ENCODE results near the gene ANXA2R. TPM values are rescaled to one million over a fixed set of nuclear protein-coding genes. Genes with fewer than 3 reads are reported as not detected.

ANXA2R gene
- total and polyA plus RNA-seq, 2 of the 13 experiments (the other 11 are each of a cell fraction or from before 2014, with no cell fraction given): 0.95 to 1.3 TPM

DNA sequence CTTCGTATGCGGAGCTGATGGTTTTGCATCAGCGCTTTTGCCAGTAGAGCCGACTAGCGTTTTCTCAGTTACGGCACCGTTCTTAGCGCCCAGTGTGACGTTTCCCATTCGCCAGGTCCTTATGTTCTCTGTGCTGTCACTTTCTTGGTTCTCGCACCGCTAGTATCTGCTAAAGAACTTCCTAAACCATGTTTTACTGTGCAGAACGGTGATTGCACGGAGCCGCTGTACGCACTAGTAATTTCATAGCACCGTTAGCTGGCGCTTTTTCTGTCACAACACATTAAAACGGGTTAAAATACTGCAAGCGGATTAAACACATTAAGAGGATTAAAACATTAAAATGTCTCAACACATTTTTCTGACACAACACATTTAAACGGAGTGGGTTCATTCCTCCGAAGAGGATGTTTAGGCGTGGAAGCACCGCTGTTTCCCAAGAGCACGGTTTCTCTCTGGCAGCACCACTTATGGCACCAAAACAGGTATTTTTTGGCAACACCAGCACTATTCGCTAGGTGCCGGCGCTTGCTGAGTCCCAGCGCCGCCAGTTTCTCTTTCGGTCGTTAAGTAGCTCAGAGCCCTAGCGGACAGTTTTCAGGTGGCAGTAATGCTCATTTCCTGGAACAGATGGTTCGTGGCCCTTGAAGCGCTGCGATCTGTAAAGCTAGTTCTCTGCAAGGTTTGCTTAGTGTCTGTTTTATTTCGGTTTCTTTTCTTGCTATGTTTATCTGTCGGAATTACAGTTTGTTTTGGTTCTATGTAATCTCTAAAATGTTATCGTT lies 20.3 kb downstream of the ANXA2R start (continued):
- peak; percentile 38; the same call in 1 of the 2 replicates for TF ChIP-seq ZFX (CRISPR knock-in tag; IDR thresholded peaks at IDR 0.05; ENCODE audit: low read depth)
- peak; percentile 36; the same call in 1 of the 2 replicates for TF ChIP-seq HMG20A (CRISPR knock-in tag; IDR thresholded peaks at IDR 0.05; ENCODE audit: borderline replicate concordance)
- no peak for TF ChIP-seq SRSF4 (IDR thresholded peaks at IDR 0.05; ENCODE audit: low read depth, low read length, poor library complexity, severe bottlenecking)
- no peak for TF ChIP-seq CENPX (CRISPR knock-in tag; IDR thresholded peaks at IDR 0.05)
- TF ChIP-seq SUZ12 (IDR thresholded peaks at IDR 0.05; ENCODE audit: low read depth, low read length): no peak
- TF ChIP-seq ZNF737 (CRISPR knock-in tag; IDR thresholded peaks at IDR 0.05; ENCODE audit: borderline replicate concordance): no peak
- TF ChIP-seq ZBTB3 (CRISPR knock-in tag; IDR thresholded peaks at IDR 0.05; ENCODE audit: borderline replicate concordance, low read depth): no peak
- TF ChIP-seq KDM2A (CRISPR knock-in tag; IDR thresholded peaks at IDR 0.05; ENCODE audit: borderline replicate concordance, low read depth): peak; percentile 9; the same call in 1 of the 2 replicates
- TF ChIP-seq POGZ (CRISPR knock-in tag; IDR thresholded peaks at IDR 0.05): no peak
- no peak for TF ChIP-seq CCAR2 (optimal IDR thresholded peaks at IDR 0.05; ENCODE audit: low read depth, low read length)
- TF ChIP-seq GPBP1L1 (CRISPR knock-in tag; IDR thresholded peaks at IDR 0.05): no peak
- no peak for TF ChIP-seq ZFP36 (IDR thresholded peaks at IDR 0.05; ENCODE audit: borderline replicate concordance, low read depth, low read length, partially characterized antibody)
- no peak for TF ChIP-seq HMGA1 (CRISPR knock-in tag; conservative IDR thresholded peaks at IDR 0.05)
- TF ChIP-seq, protein P1, sequence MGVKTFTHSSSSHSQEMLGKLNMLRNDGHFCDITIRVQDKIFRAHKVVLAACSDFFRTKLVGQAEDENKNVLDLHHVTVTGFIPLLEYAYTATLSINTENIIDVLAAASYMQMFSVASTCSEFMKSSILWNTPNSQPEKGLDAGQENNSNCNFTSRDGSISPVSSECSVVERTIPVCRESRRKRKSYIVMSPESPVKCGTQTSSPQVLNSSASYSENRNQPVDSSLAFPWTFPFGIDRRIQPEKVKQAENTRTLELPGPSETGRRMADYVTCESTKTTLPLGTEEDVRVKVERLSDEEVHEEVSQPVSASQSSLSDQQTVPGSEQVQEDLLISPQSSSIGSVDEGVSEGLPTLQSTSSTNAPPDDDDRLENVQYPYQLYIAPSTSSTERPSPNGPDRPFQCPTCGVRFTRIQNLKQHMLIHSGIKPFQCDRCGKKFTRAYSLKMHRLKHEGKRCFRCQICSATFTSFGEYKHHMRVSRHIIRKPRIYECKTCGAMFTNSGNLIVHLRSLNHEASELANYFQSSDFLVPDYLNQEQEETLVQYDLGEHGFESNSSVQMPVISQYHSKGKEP (CRISPR knock-in tag; IDR thresholded peaks at IDR 0.05): no peak
- no peak for TF ChIP-seq ZNF850 (CRISPR knock-in tag; conservative IDR thresholded peaks at IDR 0.05)
- no peak for TF ChIP-seq SP140L (CRISPR knock-in tag; IDR thresholded peaks at IDR 0.05; ENCODE audit: borderline replicate concordance)
- no peak for TF ChIP-seq ZNF720 (CRISPR knock-in tag; IDR thresholded peaks at IDR 0.05)
- TF ChIP-seq RARG (CRISPR knock-in tag; IDR thresholded peaks at IDR 0.05; ENCODE audit: low read depth): no peak
- TF ChIP-seq ZNF614 (CRISPR knock-in tag; IDR thresholded peaks at IDR 0.05; ENCODE audit: borderline replicate concordance): no peak
- TF ChIP-seq ZNF660 (CRISPR knock-in tag; IDR thresholded peaks at IDR 0.05; ENCODE audit: borderline replicate concordance, low read depth): no peak
- 0 out of 2 replicates have a peak, but pooled peaks have one; percentile 56 for TF ChIP-seq ZMYM2 (CRISPR knock-in tag; IDR thresholded peaks at IDR 0.05)
- no peak for TF ChIP-seq ZBTB7B (CRISPR knock-in tag; IDR thresholded peaks at IDR 0.05)
- TF ChIP-seq AKAP8 (CRISPR knock-in tag; IDR thresholded peaks at IDR 0.05): no peak
- no peak for TF ChIP-seq ZNF691 (CRISPR knock-in tag; IDR thresholded peaks at IDR 0.05; ENCODE audit: borderline replicate concordance, low read depth)
- peak; percentile 40 for TF ChIP-seq HNRNPLL (IDR thresholded peaks at IDR 0.05; ENCODE audit: low read depth, low read length, poor library complexity, severe bottlenecking)
- no peak for TF ChIP-seq SCMH1 (CRISPR knock-in tag; IDR thresholded peaks at IDR 0.05; ENCODE audit: borderline replicate concordance)
- no peak for TF ChIP-seq CREM (IDR thresholded peaks at IDR 0.05)
- no peak for TF ChIP-seq CREM (CRISPR knock-in tag; IDR thresholded peaks at IDR 0.05)
